Ecto neural progenitor cell (in vitro differentiated cells): Measurements from ENCODE around the gene IGSF6.
A peak's percentile ranks its signal among the peaks of the same experiment; 100 is the strongest.

ENCODE experiments used
- DNase-seq: peaks from one replicate; pipeline ENCODE4 v3.0.0-alpha.2; 2018; ENCODE audit warnings: low spot score

The IGSF6 gene

DNA sequence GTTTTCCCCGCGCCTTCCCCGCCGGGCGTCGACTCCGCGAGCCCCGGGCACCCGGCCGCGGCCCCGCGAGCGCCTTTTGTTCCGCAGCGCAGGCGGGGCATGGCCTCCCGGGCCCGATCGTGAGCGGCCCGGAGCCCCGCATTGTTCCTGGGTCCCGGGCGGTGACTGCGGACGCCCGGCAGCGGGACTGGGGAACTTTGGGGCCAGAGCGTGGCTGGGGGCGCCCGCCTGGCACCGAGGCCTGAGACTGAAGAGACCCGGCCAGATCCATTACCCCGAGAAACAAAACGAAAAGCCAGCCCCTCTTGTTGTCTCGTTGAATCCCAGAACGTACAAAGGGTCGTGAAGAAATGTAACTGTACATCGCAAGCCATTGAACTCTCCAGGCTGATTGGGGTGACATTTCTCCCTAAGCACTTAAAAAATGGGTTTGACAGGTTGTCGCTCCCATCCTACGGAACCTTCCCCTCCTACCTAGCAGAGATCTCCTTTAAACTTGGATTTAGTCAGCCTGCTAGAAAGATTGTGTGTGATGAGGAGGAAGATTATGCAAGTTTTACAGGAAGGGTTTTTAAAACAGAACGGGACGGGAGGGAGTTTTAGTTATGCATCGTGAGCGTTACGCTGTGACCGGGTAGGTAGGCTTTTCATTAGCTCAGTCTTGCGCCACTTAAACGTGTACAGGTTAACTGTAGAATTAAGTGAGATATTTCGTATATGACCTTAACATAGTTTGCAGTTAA lies 52.2 kb downstream of the IGSF6 start:
- DNase-seq, result no peak

DNA sequence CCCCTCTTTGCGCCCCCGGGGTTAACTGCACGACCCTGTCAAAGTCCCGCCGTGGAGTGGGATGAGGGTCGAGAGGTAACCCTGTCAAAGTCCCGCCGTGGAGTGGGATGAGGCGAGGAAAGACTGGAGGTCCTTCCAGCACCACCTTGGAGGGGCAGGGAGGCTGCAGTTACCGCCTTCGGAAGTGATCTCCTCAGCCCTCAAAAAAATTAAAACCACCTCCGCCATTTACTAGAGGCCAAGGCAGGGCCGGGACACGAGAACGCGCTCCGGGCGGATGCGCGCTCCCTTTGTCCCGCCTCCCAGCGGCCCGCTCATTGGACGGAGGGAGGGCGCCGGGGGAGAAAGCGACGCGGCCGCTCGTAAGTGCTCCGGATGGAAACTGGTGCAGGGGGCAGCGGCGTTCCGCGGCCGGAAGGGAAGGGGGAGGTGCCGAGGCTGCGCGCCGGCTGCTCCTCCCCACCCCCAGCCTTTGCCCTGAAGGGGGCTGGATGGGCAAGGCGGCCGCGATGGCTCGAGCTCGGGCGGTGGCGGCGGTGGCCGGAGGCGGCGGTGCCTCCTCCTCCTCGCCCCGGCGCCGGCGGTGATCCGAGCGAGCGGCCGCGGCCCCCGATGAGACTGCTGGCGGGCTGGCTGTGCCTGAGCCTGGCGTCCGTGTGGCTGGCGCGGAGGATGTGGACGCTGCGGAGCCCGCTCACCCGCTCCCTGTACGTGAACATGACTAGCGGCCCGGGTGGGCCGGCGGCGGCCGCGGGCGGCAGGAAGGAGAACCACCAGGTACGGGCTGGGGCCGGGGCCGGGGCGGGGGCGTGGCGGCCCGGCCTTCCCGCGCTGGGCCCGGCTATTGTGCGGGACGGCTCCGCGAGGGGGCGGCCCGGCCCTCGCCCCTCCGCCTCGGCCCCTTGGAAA lies 53.0 kb downstream of the IGSF6 start, which contains the start of gene METTL9:
Gene METTL9, plus strand, starts transcription at position 456 of the 909 bp plus-strand sequence. Its CDS starts 157 bp downstream, at position 613.
- DNase-seq, result peak; percentile 95

DNA sequence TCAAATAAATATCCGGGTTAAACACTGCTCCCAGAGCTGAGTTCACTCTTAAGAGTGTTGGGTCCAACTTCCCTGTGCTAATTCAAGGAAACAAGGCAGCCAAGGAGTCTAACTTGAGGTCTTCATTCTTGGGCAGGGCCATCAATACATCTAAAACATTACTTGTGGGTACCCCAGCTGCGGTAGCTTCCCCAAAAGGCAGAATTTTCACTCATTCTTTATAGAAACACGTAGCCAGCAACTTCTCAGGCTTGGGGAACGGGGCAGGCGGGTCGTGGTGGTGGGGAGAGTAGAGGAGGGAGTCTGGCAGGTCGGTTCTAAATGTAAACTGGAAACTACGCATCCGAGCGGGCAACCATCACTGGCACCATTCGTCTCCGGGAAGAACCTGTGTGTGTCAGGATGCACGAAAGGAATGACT lies 53.7 kb downstream of the IGSF6 start:
- no peak for DNase-seq

DNA sequence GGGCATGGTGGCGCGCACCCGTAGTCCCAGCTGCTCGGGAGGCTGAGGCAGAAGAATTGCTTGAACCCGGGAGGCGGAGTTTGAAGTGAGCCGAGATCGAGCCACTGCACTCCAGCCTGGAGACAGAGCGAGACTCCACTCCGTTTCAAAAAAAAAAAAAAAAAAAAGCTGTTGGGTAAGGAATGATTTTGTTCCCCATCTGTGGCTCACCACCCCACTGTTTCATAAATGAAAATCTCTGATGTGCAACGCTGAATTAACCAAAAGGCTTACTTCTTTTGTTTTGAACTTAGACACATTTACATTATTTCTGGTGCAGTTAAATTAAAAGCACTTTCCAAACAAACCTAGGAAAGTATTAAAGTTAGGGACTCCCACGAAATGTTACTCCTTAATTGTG lies 54.2 kb downstream of the IGSF6 start:
- DNase-seq, result no peak

DNA sequence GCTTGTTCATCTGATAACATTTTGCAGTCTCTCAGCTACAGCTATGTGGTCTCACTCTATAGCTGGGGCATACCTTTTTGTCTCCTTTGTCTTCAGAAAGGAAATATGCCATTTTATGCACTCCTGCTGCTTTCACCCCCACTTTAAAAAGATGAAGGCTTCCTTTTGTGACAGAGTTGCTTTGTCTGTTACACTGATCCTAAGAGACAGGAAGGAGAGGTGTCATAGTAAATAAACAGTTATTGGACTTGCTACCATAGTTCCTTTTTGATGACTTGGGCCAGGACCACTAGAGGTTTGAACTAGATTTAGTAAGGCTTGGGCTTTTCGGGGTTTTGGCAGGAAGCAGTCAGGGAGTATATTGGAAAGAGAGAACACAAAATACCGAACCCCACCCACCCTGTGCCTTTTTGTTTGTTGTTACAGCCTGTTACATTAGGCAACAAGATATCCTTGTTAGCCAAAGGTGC lies 54.8 kb downstream of the IGSF6 start:
- no peak for DNase-seq

DNA sequence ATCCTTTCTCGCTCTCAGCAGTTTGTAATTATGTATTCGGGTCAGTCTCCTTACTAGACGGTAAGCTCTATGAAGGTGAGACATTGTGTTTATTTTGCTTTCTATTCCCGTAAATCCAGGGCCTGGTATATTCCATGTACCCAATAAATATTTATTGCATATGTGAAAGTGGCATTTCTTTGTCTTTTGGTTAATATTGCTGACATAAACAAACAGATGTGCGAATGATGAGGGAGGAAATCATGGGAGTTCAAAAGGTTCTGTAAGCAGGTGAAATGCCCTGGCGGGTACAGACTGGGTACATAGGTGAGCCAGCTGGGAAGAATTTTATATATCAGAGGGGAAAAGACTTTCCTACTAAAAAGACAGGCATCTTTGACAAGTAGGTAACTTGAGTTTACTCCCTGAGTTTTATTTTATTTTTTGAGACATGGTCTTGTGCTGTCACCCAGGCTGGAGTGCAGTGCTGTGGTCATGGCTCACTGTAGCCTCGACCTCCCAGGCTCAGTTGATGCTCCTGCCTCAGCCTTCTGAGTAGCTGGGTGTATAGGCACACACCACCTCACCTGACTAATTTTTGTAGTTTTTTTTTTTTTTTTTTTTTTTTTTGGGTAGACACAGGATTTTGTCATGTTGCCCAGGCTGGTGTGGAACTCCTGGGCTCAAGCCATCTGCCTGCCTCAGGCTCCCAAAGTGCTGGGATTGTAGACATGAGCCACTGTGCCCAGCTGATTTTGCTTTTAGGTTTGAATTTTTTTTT lies 58.7 kb downstream of the IGSF6 start:
- DNase-seq, result no peak

DNA sequence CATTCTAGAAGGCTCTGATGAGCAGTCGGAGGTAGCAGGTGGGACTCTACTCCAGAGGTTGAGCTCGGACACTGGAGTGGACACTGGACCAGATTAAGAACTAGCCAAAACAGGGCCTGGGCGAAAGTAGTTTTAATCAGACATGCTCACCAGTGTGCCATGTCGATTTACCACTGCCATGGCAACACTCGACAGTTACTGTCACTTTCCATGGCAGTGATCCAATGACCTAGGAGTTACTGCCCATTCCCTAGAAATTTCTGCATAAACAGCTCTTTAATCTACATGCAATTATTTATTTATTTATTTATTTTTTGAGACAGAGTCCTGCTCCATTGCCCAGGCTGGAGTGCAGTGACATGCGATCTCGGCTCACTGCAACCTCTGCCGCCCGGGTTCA lies 60.2 kb downstream of the IGSF6 start:
- no peak for DNase-seq

DNA sequence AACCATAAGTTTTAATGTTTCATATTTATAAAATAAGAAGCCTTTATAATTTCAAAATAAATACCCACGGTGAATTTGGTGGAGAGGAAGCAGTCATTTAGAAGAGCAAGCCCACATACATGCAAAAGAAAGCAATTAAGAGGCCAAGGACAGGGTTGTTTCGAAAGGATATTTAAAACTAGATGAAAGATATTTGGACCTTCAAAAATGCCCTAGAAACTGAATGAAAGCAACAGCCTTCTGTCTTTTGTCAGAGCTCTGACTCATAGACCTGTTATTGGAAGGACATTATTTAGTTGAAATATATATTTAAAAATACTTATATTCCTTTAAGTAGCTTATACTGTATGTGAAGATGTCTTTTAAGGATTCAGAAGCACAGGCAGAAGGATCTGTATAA lies 61.6 kb downstream of the IGSF6 start:
- no peak for DNase-seq

DNA sequence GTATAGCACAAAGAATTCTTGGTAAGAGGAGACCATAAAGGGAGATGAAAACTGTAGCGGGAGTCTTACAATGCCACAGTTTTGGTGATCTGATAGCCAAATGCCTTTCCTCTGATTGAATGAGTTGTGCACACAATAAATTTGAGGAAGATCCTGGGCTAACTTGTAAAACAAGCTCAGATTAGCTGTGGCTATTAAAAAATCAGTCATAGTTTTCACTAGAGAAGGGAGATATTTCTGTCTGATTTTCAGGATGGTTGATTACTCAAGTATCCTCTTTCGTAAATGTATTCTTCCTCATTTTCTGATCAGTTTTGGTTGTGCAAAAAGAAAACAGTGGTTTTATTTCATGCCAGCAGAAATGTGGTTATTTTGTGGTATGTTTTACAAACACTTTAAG lies 62.1 kb downstream of the IGSF6 start:
- no peak for DNase-seq

DNA sequence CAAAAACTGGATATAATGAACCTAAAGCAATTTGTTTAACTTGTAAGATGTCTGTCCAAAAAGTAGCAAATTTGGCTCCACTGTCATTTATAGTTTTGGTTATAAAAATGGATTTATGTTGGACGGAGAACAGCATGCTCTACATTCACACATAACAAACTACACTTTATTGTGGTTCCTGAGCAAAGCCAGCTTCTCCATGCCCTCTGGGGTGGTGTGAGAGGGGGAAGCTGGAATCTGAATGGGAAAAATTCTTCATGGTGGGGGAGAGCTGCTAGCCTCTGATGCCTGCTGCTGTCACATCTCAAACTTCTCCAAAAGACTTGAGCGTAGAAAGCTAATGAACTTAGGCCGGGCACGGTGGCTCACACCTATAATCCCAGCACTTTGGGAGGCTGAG lies 62.9 kb downstream of the IGSF6 start:
- DNase-seq, result no peak
